ENCODE data around the gene SELP.
A peak's percentile ranks its signal among the peaks of the same experiment; 100 is the strongest.

Gene SELP

DNA sequence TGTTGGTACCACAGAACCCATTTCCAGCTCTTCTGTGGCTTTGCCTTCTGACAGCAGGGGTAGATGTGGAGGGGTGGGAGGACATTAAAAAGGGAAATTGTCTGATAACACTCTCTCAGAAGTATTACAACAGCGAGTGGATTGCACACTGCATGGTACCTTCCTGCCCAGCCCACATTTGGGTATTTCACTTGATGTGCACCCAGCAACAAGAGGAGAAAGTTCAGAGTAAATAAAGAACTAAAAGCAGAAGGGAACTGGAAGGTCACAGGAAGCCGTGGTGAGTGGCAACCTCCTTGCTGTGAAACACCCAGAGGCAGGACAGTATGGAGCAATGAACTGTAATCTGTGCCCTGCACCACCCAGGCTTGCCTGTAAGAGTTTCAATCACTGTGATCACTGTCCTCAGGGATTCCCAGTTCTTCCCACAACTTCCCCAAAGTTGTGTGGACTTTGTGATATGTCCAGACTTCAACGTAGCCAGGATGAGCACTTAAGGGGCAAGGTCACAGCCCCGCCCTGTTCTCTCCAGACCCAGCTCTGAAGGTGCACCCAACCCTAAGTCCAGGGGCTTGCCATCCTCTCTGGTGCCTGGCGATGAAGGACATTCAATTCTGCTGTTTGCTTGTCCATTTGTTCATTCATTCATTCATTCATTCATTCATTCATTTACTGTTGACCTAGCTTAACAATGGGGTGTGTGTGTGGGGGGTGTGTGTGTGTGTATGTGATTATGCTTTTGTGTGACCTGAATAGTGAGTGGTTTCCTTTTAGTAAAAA is 25.0 kb downstream of the SELP start:
- Histone ChIP-seq H2AFZ (no peak overlapping the region), H3K9ac (no peak overlapping the region), H3K27ac (no peak overlapping the region), H3K9me3 (ENCODE audit: control insufficient read depth, low read length) (no peaks in the 10 kb centered on the region), H3K4me2 (ENCODE audit: low read length) (no peak overlapping the region), H3K4me1 (no peaks in the 10 kb centered on the region), H3K36me3 (ENCODE audit: control insufficient read depth, insufficient read depth, low read length) (no peaks in the 10 kb centered on the region), H3K4me3 (ENCODE audit: low read depth, low read length) (no peak overlapping the region), H3K79me2 (no peaks in the 10 kb centered on the region), H3K27me3 (ENCODE audit: control insufficient read depth, insufficient read depth, low read length) (no peaks in the 10 kb centered on the region)
- TF ChIP-seq, protein P1, sequence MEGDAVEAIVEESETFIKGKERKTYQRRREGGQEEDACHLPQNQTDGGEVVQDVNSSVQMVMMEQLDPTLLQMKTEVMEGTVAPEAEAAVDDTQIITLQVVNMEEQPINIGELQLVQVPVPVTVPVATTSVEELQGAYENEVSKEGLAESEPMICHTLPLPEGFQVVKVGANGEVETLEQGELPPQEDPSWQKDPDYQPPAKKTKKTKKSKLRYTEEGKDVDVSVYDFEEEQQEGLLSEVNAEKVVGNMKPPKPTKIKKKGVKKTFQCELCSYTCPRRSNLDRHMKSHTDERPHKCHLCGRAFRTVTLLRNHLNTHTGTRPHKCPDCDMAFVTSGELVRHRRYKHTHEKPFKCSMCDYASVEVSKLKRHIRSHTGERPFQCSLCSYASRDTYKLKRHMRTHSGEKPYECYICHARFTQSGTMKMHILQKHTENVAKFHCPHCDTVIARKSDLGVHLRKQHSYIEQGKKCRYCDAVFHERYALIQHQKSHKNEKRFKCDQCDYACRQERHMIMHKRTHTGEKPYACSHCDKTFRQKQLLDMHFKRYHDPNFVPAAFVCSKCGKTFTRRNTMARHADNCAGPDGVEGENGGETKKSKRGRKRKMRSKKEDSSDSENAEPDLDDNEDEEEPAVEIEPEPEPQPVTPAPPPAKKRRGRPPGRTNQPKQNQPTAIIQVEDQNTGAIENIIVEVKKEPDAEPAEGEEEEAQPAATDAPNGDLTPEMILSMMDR (IDR thresholded peaks at IDR 0.05), result no peak

DNA sequence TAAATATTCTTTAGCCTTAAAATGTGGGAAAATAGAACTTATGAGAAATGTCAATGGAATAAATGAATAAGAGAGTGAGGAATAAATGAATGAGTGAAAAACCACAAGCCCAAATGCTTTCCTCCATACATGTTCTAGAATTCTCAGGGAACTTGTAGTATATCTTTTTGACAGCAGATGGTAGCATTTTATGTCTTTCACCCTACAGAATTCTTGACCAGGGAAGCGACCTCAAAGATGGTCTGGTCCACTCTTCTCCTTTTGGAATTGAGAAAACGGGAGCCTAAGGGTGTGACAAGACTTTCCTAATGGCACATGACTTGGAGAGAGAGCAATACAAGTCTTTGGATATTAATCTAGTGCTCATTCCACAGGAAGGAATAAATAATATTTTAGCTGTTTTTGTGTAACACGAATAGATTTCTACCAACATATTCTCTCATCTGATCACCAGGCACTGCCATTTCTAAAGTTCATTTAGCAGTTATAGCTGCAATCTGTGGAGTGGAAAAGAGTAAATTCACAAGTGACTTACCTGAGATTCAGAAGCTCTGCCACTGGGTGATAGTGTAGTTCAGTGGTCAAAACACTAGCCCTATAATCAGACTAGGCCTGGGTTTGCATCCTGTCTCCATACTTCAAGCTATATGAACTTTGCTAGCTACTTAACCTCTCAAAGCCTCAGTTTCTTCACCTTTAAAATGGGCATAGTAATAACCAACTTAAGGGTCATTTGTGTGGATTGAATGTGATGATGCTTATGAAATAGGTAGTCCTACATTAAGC is 28.6 kb downstream of the SELP start:
- no peaks in the 10 kb centered on the region for H3K79me2 ChIP-seq
- no peak overlapping the region for H3K27ac ChIP-seq
- H3K9ac ChIP-seq, result no peak overlapping the region
- TF ChIP-seq, protein P1 (IDR thresholded peaks at IDR 0.05), result peak; percentile 43
- peak overlapping the region; percentile 38 for H2AFZ ChIP-seq
- H3K4me3 ChIP-seq (ENCODE audit: low read depth, low read length), result no peak overlapping the region
- H3K9me3 ChIP-seq (ENCODE audit: control insufficient read depth, low read length), result no peaks in the 10 kb centered on the region
- no peaks in the 10 kb centered on the region for H3K4me1 ChIP-seq
- no peaks in the 10 kb centered on the region for H3K36me3 ChIP-seq (ENCODE audit: control insufficient read depth, insufficient read depth, low read length)
- H3K27me3 ChIP-seq (ENCODE audit: control insufficient read depth, insufficient read depth, low read length), result no peaks in the 10 kb centered on the region
- H3K4me2 ChIP-seq (ENCODE audit: low read length), result no peak overlapping the region

DNA sequence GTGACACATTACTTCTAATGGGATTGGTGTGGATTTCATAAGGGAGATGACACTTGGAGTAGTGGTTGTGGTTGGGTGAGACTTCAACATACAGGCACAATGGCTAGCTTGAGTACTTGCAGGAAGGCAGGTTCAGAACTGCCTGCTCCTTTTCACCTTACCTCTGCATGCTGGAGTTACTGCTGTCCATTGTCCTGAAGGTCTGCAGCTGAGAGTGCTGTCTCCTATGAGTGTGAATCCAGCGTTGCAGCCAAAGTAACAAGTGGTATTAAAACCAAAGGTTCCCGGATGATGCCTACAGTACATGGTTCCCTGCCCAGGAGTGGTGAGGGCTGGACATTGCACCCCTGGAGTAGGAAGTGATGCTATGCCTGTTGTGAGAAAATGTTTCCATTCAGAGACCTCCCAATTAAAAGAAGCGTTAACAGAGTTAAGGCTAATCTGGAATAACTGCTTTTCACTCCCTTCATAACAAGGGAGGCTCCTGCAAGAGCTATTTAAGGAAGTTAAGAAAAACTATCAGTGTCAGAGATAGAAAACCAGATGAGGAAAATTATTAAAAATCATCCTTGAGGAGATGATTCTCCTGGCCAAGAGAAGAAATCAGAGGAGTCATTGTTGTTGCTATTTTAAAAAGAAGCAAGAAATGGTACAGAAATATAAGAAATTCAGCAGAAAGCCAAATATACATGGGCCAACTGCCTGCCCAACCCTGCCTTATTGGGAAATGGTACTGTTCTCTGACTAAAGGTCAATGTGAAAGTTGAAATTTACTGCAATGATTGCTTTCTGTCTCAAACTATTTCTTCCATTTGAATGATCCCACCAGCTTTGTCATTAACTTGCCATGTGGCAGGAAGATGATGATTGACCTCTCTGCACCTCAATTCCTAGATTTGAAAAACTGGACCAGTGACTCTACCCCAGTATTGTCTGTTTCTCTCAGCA is 33.9 kb downstream of the SELP start:
- Histone ChIP-seq H3K4me1 (no peaks in the 10 kb centered on the region), H3K9ac (no peak overlapping the region), H3K27me3 (ENCODE audit: control insufficient read depth, insufficient read depth, low read length) (no peaks in the 10 kb centered on the region), H2AFZ (no peak overlapping the region), H3K9me3 (ENCODE audit: control insufficient read depth, low read length) (no peaks in the 10 kb centered on the region), H3K36me3 (ENCODE audit: control insufficient read depth, insufficient read depth, low read length) (no peaks in the 10 kb centered on the region), H3K4me2 (ENCODE audit: low read length) (no peak overlapping the region), H3K4me3 (ENCODE audit: low read depth, low read length) (no peak overlapping the region), H3K79me2 (no peaks in the 10 kb centered on the region), H3K27ac (no peak overlapping the region)
- TF ChIP-seq, protein P1 (IDR thresholded peaks at IDR 0.05), result no peak

DNA sequence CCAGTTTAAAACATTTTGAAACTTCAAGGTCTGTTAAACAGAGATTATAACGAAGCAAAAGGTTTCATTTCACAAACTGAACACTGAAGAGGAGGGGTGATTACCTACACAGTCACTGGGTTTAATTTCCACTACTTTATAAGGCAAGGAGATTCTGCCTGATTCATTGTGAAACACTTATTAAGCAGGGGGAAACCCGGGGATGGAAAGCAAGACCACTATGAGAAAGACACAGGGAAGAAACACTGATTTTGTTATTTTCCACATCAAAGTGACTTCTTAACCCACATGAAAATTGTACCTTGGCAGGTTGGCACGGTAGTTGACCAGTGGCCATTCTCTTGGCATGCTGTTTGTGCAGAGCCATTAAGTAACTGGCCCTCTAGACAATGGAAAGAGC is 35.5 kb downstream of the SELP start:
- Histone ChIP-seq H3K9ac (no peak overlapping the region), H3K79me2 (no peaks in the 10 kb centered on the region), H3K9me3 (ENCODE audit: control insufficient read depth, low read length) (no peaks in the 10 kb centered on the region), H3K4me1 (no peaks in the 10 kb centered on the region), H3K27ac (no peak overlapping the region), H3K36me3 (ENCODE audit: control insufficient read depth, insufficient read depth, low read length) (no peaks in the 10 kb centered on the region), H3K27me3 (ENCODE audit: control insufficient read depth, insufficient read depth, low read length) (no peaks in the 10 kb centered on the region), H2AFZ (no peak overlapping the region), H3K4me3 (ENCODE audit: low read depth, low read length) (no peak overlapping the region), H3K4me2 (ENCODE audit: low read length) (no peak overlapping the region)
- TF ChIP-seq, protein P1 (IDR thresholded peaks at IDR 0.05), result no peak

Measured in parathyroid adenoma (tissue), 2 donors.